ENCODE measurements around the gene HOXA3.

The HOXA3 gene

DNA sequence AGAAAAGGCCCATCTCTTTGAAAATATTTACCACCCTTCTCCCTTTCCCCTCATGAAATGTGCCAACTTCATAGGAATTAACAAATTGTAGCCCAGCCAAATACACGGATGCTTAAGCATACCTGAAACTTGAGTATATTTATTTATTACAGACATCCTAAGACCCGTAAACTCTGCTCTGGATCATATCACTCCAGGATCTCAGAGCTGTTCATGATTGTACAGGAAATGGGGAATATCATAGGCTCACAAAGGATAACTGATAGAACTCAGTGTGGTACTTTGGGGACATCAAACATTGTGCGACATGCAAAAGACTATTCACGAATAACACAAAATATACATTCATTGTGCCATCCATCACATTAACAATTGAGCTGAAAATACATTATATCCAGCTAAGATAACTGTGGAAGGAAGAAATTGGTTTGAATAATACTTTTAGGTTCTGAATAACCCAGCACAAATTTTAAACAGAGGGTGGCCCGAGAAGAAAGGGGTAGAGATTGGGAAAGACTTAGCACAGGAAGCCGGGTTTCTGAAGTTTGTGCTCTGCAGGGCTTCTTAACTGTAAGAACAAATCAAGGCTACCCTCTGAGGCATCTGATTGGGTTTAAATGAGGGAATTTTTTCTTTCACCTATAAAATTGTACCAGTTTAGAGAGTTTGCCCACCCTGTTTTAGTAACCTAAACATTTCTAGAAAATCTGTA lies 59.0 kb downstream of the HOXA3 start:
- Histone ChIP-seq H3K27ac (ENCODE audit: low read depth, low read length) (no peak overlapping the region), H3K27me3 (ENCODE audit: control insufficient read depth, insufficient read depth, low read length) (no peaks in the 10 kb centered on the region), H3K4me3 (ENCODE audit: low read length) (no peak overlapping the region), H3K36me3 (ENCODE audit: control insufficient read depth, insufficient read depth, low read length) (no peaks in the 10 kb centered on the region), H3K4me1 (ENCODE audit: control insufficient read depth, insufficient read depth, low read length) (peaks cover 12% of the 10 kb centered on the region), H3K9ac (ENCODE audit: low read length) (no peak overlapping the region)

DNA sequence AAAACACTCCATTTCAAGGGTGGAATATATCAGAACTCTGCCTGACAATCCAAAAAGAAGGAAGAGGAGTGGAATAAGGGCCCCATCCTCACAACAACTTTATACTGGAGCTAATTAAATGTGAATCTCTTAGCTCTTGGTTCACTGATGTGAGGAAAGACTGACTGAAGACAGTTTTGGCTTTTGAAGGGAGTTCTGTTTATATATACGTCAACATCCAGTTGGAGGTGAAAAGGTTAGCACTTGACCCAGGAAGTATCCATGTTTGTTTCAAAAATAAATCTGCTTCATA lies 59.6 kb downstream of the HOXA3 start:
- Histone ChIP-seq H3K27ac (ENCODE audit: low read depth, low read length) (no peak overlapping the region), H3K4me1 (ENCODE audit: control insufficient read depth, insufficient read depth, low read length) (peaks cover 8% of the 10 kb centered on the region), H3K36me3 (ENCODE audit: control insufficient read depth, insufficient read depth, low read length) (no peaks in the 10 kb centered on the region), H3K27me3 (ENCODE audit: control insufficient read depth, insufficient read depth, low read length) (peaks cover 4% of the 10 kb centered on the region), H3K4me3 (ENCODE audit: low read length) (no peak overlapping the region), H3K9ac (ENCODE audit: low read length) (no peak overlapping the region)

DNA sequence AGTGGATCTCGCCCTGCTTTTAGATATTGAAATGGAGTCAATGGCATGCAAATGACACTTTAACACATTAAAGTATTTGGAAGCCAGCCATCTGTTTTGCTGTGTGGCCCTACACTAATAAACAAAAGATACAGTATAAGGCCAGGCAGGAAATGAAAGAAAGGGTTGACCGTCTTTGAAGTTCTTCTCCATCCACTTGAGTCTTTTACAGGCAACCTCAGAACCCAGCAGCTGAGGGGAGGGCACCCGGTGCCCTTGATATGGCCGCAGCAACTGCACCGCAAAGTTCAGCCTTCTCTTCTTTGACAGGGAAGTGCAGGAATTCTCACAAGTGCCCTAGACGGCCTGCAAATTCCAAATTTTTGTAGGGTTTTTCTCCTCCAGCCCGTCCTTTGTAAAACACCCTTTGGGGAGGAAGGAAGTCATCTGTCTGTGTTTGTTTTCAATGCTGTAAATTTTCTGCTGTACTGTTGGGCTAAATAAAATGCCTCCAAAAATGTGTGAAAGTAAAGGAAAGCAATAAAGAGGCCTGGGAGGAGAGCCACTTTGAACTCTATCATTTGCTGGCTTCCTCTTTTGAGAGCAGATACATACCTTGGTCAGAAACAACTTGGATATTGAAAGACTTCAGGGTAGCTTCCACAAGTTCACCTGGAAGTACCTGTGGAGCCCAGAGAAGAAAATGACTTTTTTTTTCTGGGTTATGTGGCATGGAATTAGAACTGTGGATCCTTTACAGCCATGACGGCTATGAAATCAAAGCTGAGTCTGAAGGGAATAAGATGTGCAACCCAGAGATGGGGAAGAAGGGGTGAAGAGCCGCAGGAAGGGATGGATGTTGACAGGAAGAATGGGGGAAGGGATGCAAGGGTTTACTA lies 60.2 kb downstream of the HOXA3 start:
- H3K9ac ChIP-seq (ENCODE audit: low read length) = no peak overlapping the region
- no peak overlapping the region for H3K4me3 ChIP-seq (ENCODE audit: low read length)
- peaks cover 2% of the 10 kb centered on the region for H3K4me1 ChIP-seq (ENCODE audit: control insufficient read depth, insufficient read depth, low read length)
- no peaks in the 10 kb centered on the region for H3K36me3 ChIP-seq (ENCODE audit: control insufficient read depth, insufficient read depth, low read length)
- H3K27me3 ChIP-seq (ENCODE audit: control insufficient read depth, insufficient read depth, low read length) = peaks cover 8% of the 10 kb centered on the region
- no peak overlapping the region for H3K27ac ChIP-seq (ENCODE audit: low read depth, low read length)

DNA sequence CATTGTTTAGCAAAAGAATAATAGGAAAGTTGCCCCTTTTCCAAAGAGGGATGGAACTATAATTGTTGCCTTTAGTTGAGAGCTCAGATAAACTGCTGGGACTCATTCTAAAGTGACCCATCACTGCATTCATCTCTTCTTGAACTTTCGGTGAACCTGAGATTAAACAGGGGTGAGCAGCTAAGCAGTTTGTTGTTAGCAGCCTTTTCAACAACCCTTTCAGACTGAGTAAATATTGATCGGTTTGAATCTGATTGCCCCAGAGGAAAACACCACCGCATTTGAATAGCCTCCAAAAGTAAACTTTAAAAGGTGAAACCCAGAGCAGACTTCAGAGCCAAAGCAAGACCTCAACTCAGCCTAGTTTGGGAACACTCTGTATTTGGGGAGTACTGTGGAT lies 61.3 kb downstream of the HOXA3 start:
- H3K27me3 ChIP-seq (ENCODE audit: control insufficient read depth, insufficient read depth, low read length) = peaks cover 8% of the 10 kb centered on the region
- no peak overlapping the region for H3K27ac ChIP-seq (ENCODE audit: low read depth, low read length)
- no peaks in the 10 kb centered on the region for H3K36me3 ChIP-seq (ENCODE audit: control insufficient read depth, insufficient read depth, low read length)
- no peak overlapping the region for H3K4me3 ChIP-seq (ENCODE audit: low read length)
- H3K9ac ChIP-seq (ENCODE audit: low read length) = no peak overlapping the region
- H3K4me1 ChIP-seq (ENCODE audit: control insufficient read depth, insufficient read depth, low read length) = no peaks in the 10 kb centered on the region

DNA sequence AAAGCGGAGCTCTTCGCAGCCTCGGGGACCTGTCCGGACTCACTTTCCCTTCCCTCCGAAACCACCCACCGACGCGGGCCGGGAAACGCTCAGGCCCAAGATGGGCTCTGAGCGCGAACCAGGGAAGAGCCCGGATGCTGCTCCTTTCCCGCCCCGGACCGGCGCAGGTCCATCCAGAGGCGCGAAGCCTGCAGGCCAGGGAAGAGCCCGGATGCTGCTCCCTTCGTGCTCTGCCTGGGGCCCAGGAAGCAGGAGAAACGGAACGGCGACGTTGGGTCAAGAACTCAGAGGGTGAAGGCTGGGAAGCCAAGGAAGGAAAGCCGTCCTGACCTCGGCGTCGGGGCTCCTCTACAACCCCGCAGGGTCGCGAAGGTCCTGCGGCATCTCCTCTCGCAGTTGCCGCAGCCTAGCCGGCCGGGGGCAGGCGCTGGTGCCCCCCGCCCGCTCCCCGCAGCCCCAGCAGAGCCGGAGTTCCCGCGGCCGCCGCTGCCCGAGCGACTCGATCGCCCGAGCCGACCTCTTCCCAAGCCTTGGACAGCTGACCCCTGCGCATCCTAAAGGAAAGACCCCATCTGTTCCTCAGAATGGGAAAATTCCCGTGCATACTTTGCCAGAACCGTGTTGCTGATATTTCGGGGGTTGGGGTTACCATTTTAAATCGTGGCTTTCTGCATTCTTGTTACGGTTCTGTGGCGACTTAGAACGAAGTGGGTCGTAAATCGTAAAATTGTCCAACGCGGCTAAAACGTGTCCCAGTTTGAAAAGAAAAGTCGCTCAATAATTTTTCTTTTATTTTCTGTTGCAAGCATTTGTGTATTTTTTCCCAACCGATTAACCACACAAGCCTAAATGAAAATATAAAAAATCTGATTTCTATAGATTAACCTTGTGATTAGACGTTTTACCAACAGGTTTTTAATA lies 64.1 kb downstream of the HOXA3 start:
- Histone ChIP-seq H3K9ac (ENCODE audit: low read length) (no peak overlapping the region), H3K27me3 (ENCODE audit: control insufficient read depth, insufficient read depth, low read length) (peaks cover 8% of the 10 kb centered on the region), H3K36me3 (ENCODE audit: control insufficient read depth, insufficient read depth, low read length) (no peaks in the 10 kb centered on the region), H3K4me3 (ENCODE audit: low read length) (no peak overlapping the region), H3K4me1 (ENCODE audit: control insufficient read depth, insufficient read depth, low read length) (no peaks in the 10 kb centered on the region), H3K27ac (ENCODE audit: low read depth, low read length) (no peak overlapping the region)

DNA sequence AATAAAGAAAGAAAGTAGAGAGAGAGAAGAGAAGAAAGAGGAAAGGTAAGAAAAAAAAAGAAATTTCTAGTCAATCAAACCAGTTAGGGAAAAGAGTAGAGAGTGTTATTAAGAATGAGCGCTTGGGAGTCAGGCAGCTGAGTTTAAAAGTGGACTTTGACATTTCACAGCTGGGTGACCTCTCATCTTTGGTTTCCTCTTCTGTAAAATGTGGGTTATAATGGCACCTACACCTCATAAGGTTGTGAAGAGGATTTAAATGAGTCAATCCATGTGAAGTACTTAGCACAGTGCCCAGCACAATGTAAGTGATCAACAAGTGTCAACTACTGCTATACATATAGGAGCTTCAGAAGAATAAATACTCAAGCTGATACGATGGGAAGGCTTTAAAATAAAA lies 68.7 kb downstream of the HOXA3 start:
- Histone ChIP-seq H3K4me1 (ENCODE audit: control insufficient read depth, insufficient read depth, low read length) (no peaks in the 10 kb centered on the region), H3K9ac (ENCODE audit: low read length) (no peak overlapping the region), H3K27ac (ENCODE audit: low read depth, low read length) (no peak overlapping the region), H3K36me3 (ENCODE audit: control insufficient read depth, insufficient read depth, low read length) (no peaks in the 10 kb centered on the region), H3K4me3 (ENCODE audit: low read length) (no peak overlapping the region), H3K27me3 (ENCODE audit: control insufficient read depth, insufficient read depth, low read length) (peaks cover 8% of the 10 kb centered on the region)

DNA sequence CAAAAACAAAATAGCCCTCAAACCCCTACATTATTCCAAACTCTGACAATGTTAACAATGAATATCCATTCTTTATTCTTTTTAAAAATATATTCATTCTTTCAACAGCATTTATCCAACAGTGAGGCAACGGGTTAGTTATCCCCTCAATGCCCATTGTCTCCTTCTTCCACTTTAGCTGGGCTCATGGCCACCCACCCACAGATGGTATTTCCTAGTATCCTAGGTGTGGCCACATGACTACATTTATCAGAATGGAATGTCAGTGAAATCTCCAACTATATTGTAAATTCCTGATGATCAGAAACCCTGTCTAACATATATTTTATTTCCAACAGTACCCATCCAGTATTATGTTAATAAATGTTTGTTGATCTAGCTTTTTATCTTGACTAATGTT lies 70.2 kb downstream of the HOXA3 start:
- no peak overlapping the region for H3K9ac ChIP-seq (ENCODE audit: low read length)
- H3K27me3 ChIP-seq (ENCODE audit: control insufficient read depth, insufficient read depth, low read length) = no peaks in the 10 kb centered on the region

DNA sequence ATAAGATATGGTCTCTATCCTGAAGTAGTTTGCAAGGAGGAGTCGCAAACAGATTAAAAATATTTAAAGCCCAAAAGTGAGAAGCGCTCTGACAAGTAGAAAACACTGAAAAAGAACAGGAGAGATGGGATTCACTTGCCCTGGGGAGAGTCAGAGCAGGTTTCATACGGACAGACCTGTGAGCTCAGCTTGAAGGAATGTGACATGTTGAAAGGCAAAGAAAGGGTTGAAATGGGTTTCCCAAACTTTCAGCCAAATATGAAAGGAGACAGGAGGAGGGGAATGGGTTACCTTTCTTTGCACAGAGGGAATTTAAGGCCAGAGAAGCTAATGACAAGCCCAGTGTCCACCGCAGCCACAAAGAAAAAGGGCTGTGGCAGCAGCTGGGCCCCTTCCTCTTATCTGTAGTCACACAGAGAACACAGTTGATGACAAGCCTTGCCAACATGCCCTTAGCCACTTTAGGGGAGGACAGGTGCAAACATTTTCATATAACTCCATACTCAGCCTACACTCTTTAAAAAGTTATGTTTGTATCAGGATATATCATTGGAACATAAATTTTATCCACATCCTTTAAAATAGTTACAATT lies 71.4 kb downstream of the HOXA3 start:
- H3K4me3 ChIP-seq (ENCODE audit: low read length) = no peak overlapping the region
- H3K36me3 ChIP-seq (ENCODE audit: control insufficient read depth, insufficient read depth, low read length) = no peaks in the 10 kb centered on the region
- H3K4me1 ChIP-seq (ENCODE audit: control insufficient read depth, insufficient read depth, low read length) = no peaks in the 10 kb centered on the region
- no peaks in the 10 kb centered on the region for H3K27me3 ChIP-seq (ENCODE audit: control insufficient read depth, insufficient read depth, low read length)
- no peak overlapping the region for H3K27ac ChIP-seq (ENCODE audit: low read depth, low read length)
- no peak overlapping the region for H3K9ac ChIP-seq (ENCODE audit: low read length)

More for the DNA sequence above, 70.2 kb downstream of the HOXA3 start:
- Histone ChIP-seq H3K27ac (ENCODE audit: low read depth, low read length) (no peak overlapping the region), H3K4me3 (ENCODE audit: low read length) (no peak overlapping the region), H3K4me1 (ENCODE audit: control insufficient read depth, insufficient read depth, low read length) (no peaks in the 10 kb centered on the region), H3K36me3 (ENCODE audit: control insufficient read depth, insufficient read depth, low read length) (no peaks in the 10 kb centered on the region)

DNA sequence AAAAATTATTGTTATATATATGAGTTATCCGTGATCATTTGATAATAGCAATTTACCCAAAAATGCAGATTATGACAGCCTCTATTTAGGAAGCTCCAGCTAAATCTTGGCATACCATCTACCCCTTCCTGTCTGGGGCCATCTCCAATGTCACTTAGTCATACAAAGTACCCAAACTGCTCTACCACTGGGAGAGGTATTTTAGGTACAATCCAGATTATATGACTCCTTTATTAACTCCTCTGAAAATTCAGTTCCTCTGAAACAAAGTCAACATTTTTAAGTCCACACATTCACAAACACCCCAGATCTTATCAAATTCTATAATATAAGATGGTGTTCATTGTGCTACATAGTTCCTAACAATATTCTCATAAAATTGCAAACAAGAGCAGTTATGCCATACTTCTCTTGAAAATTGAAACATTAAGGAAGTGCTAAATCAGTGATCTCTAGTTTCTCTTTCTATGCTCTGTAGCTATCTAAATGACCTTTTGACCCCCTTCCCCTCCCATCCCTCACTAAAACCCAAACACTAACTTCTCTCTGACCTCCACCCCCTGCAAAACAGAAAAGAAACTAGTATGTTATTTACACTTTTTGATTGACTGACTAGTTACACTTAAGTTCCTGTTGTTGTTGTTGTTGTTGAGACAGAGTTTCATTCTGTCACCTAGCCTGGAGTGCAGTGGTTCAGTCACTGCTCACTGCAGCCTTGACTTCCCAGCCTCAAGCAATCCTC lies 73.0 kb downstream of the HOXA3 start:
- Histone ChIP-seq H3K27me3 (ENCODE audit: control insufficient read depth, insufficient read depth, low read length) (no peaks in the 10 kb centered on the region), H3K27ac (ENCODE audit: low read depth, low read length) (no peak overlapping the region), H3K9ac (ENCODE audit: low read length) (no peak overlapping the region), H3K4me1 (ENCODE audit: control insufficient read depth, insufficient read depth, low read length) (no peaks in the 10 kb centered on the region), H3K36me3 (ENCODE audit: control insufficient read depth, insufficient read depth, low read length) (no peaks in the 10 kb centered on the region), H3K4me3 (ENCODE audit: low read length) (no peak overlapping the region)

DNA sequence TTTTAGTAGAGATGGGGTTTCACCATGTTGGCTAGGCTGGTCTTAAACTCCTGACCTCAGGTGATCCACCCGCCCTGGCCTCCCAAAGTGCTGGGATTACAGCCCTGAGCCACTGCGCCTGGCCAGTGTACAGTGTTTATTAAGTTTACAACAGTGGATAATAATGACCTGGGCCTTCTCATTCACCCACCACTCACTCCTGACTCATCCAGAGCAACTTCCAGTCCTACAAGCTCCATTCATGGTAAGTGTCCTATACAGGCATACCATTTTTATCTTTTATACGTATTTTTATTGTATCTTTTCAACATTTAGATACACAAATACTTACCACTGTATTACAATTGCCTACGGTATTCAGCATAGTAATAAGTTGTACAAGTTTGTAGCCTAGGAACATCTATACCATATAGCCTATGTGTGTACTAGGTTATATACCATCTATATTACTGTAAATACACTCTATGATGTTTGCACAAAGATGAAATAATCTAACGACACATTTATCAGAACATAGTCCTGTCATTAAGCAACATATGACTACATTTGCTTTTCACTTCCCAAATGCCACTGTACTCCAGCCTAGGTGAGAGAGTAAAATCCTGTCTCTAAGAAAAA lies 73.7 kb downstream of the HOXA3 start:
- H3K27ac ChIP-seq (ENCODE audit: low read depth, low read length) = no peak overlapping the region
- H3K27me3 ChIP-seq (ENCODE audit: control insufficient read depth, insufficient read depth, low read length) = no peaks in the 10 kb centered on the region
- no peak overlapping the region for H3K9ac ChIP-seq (ENCODE audit: low read length)
- H3K36me3 ChIP-seq (ENCODE audit: control insufficient read depth, insufficient read depth, low read length) = no peaks in the 10 kb centered on the region
- no peaks in the 10 kb centered on the region for H3K4me1 ChIP-seq (ENCODE audit: control insufficient read depth, insufficient read depth, low read length)
- no peak overlapping the region for H3K4me3 ChIP-seq (ENCODE audit: low read length)

DNA sequence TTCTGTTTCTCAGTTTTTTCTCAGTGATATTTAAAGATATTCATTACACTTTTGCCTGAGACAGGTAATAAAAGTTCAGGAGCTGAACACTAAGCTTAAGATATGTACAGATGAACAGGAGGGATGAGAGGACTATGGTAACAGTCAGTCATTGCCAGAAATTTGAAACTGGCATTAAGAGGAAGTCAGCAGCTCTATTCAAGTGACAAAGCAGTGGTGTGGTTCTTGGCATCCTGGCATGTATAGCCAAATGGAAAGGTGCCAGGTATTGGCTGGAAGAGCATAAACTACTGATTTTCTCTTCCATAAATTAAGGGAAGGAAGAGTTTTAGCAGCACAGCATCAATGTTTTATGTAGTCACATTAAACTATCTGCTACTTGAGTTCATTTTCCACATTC lies 79.3 kb downstream of the HOXA3 start:
- Histone ChIP-seq H3K27me3 (ENCODE audit: control insufficient read depth, insufficient read depth, low read length) (no peaks in the 10 kb centered on the region), H3K36me3 (ENCODE audit: control insufficient read depth, insufficient read depth, low read length) (no peaks in the 10 kb centered on the region), H3K4me1 (ENCODE audit: control insufficient read depth, insufficient read depth, low read length) (no peaks in the 10 kb centered on the region), H3K9ac (ENCODE audit: low read length) (no peak overlapping the region), H3K4me3 (ENCODE audit: low read length) (no peak overlapping the region), H3K27ac (ENCODE audit: low read depth, low read length) (no peak overlapping the region)

Measured in rectal smooth muscle tissue (tissue), 1 donor.